ENCODE measurements around the gene CUL4A.

- TF ChIP-seq CTCF (IDR thresholded peaks at IDR 0.05; ENCODE audit: insufficient read depth, low read depth, low read length) (no peak), EZH2 (IDR thresholded peaks at IDR 0.05; ENCODE audit: insufficient read depth, low read length) (no peak)
Observed at GRCh38 chr13:113299951-113300350, 90.5 kb downstream of the CUL4A start.
